Trophoblast cell (in vitro differentiated cells and primary cell): ENCODE data around the gene TMEM258.

Experiments
- DNase-seq, 2 donors: peaks; one replicate each; pipeline ENCODE4 v3.0.0-alpha.2; 2016
- H2AFZ ChIP-seq: 2 replicates; pipeline ENCODE4 v1.6.1; 2013; ENCODE audit warnings: low read length, moderate library complexity, mild to moderate bottlenecking; ENCODE audit not compliant: insufficient read depth, poor library complexity
- H2AK5ac ChIP-seq: 2 replicates; pipeline ENCODE4 v1.6.1; 2013; ENCODE audit warnings: mild to moderate bottlenecking, low read length
- H2BK120ac ChIP-seq: 2 replicates; pipeline ENCODE4 v1.6.1; 2013; ENCODE audit warnings: low read length, mild to moderate bottlenecking, moderate library complexity; ENCODE audit not compliant: insufficient read depth, poor library complexity
- H2BK12ac ChIP-seq: 2 replicates; pipeline ENCODE4 v1.6.1; 2013; ENCODE audit warnings: mild to moderate bottlenecking, low read length, moderate library complexity
- H2BK5ac ChIP-seq: 2 replicates; pipeline ENCODE4 v1.6.1; 2013; ENCODE audit warnings: low read length, low read depth, moderate library complexity, mild to moderate bottlenecking; ENCODE audit not compliant: poor library complexity
- H3K14ac ChIP-seq: 2 replicates; pipeline ENCODE4 v1.6.1; 2013; ENCODE audit warnings: mild to moderate bottlenecking, low read length
- H3K18ac ChIP-seq: 2 replicates; pipeline ENCODE4 v1.6.1; 2013; ENCODE audit warnings: mild to moderate bottlenecking, low read length
- H3K23ac ChIP-seq: 2 replicates; pipeline ENCODE4 v1.6.1; 2013; ENCODE audit warnings: low read length
- H3K27ac ChIP-seq: 2 replicates; pipeline ENCODE4 v1.5.1; 2013; ENCODE audit warnings: low read depth, mild to moderate bottlenecking, inconsistent platforms, low read length, moderate library complexity
- H3K27me3 ChIP-seq: 2 replicates; pipeline ENCODE4 v1.6.1; 2013; ENCODE audit warnings: inconsistent platforms, mild to moderate bottlenecking, low read length, moderate library complexity; ENCODE audit not compliant: insufficient read depth
- H3K36me3 ChIP-seq, 2 experiments: 1 replicate in 1 of 2; 2 replicates in 1 of 2; pipeline ENCODE4 v1.6.1; 2013; ENCODE audit warnings: low read length in 2 of 2, mild to moderate bottlenecking in 2 of 2, moderate library complexity in 1 of 2; ENCODE audit not compliant: insufficient read depth in 2 of 2, control insufficient read depth in 1 of 2
- H3K4ac ChIP-seq: 2 replicates; pipeline ENCODE4 v1.6.1; 2013; ENCODE audit warnings: low read depth, mild to moderate bottlenecking, low read length, moderate library complexity
- H3K4me1 ChIP-seq, 2 experiments: 1 replicate in 1 of 2; 2 replicates in 1 of 2; pipeline ENCODE4 v1.6.1; 2013; ENCODE audit warnings: low read length in 2 of 2, mild to moderate bottlenecking in 2 of 2, moderate library complexity in 1 of 2; ENCODE audit not compliant: insufficient read depth in 2 of 2, control insufficient read depth in 1 of 2
- H3K4me2 ChIP-seq: 2 replicates; pipeline ENCODE4 v1.6.1; 2013; ENCODE audit warnings: inconsistent platforms, mild to moderate bottlenecking, low read length, moderate library complexity
- H3K4me3 ChIP-seq: 2 replicates; pipeline ENCODE4 v1.5.1; 2013; ENCODE audit warnings: mild to moderate bottlenecking, low read depth, low read length, inconsistent platforms
- H3K79me1 ChIP-seq: one replicate; pipeline ENCODE4 v1.6.1; 2013; ENCODE audit warnings: low read length
- H3K79me2 ChIP-seq: 2 replicates; pipeline ENCODE4 v1.6.1; 2013; ENCODE audit warnings: low read length, mild to moderate bottlenecking; ENCODE audit not compliant: control insufficient read depth, insufficient read depth, poor library complexity
- H3K9ac ChIP-seq: 2 replicates; pipeline ENCODE4 v1.6.1; 2013; ENCODE audit warnings: mild to moderate bottlenecking, low read length
- H3K9me3 ChIP-seq: 2 replicates; pipeline ENCODE4 v1.6.1; 2013; ENCODE audit warnings: low read depth, mild to moderate bottlenecking, control low read depth, inconsistent platforms, low read length; ENCODE audit not compliant: insufficient read depth
- H4K12ac ChIP-seq: 2 replicates; pipeline ENCODE4 v1.6.1; 2013; ENCODE audit warnings: low read depth, mild to moderate bottlenecking, low read length, moderate library complexity
- H4K8ac ChIP-seq: 2 replicates; pipeline ENCODE4 v1.6.1; 2013; ENCODE audit warnings: low read depth, mild to moderate bottlenecking, low read length, moderate library complexity
- H4K91ac ChIP-seq: one replicate; pipeline ENCODE4 v1.6.1; 2013; ENCODE audit warnings: low read depth, mild to moderate bottlenecking, low read length, moderate library complexity
- WGBS: extraction: QIAGEN DNeasy Blood & Tissue Kit; methylation state at CpG from one replicate; pipeline ENCODE4 v1.1.7; 2013; ENCODE audit warnings: missing lambda C conversion rate; ENCODE audit not compliant: insufficient read length, insufficient coverage; ENCODE audit errors: extremely low coverage; 5-methylcytosine and 5-hydroxymethylcytosine counted together

TMEM258 gene

GRCh38 chr11:61771985-61772455, 20.4 kb downstream of the TMEM258 start:
- Histone ChIP-seq H3K18ac (peak overlapping the region; percentile 76), H3K27me3 (no peaks in the 10 kb centered on the region), H4K12ac (peak overlapping the region; percentile 55), H3K9ac (no peak overlapping the region), H3K79me1 (peaks cover 22% of the 10 kb centered on the region), H3K79me2 (peaks cover 6% of the 10 kb centered on the region), H3K23ac (no peak overlapping the region), H3K27ac (peak overlapping the region; percentile 24), H4K8ac (peak overlapping the region; percentile 30), H3K4me3 (no peak overlapping the region), H2BK5ac (peak overlapping the region; percentile 71), H4K91ac (peak overlapping the region; percentile 89), H2AFZ (peak overlapping the region; percentile 30), H3K9me3 (peaks cover 1% of the 10 kb centered on the region), H3K36me3 (peaks cover 0 to 4% of the 10 kb centered on the region in 2 experiments), H2BK12ac (peak overlapping the region; percentile 63), H3K14ac (peak overlapping the region; percentile 81), H3K4me2 (no peak overlapping the region), H2AK5ac (peak overlapping the region; percentile 49), H3K4me1 (peaks cover 30 to 42% of the 10 kb centered on the region in 2 experiments), H2BK120ac (peak overlapping the region; percentile 81), H3K4ac (peak overlapping the region; percentile 1)
- no peak for DNase-seq
- no CpG with 5 or more reads among the region's 7 CpGs for WGBS

- Histone ChIP-seq H2AFZ (no peak overlapping the region), H3K27ac (peak overlapping the region; percentile 24), H3K4me3 (no peak overlapping the region), H3K9me3 (peaks cover 1% of the 10 kb centered on the region), H3K79me2 (peaks cover 6% of the 10 kb centered on the region), H3K27me3 (no peaks in the 10 kb centered on the region), H3K4ac (peak overlapping the region; percentile 1), H3K4me1 (peaks cover 30 to 42% of the 10 kb centered on the region in 2 experiments), H2BK120ac (peak overlapping the region; percentile 75), H3K18ac (peak overlapping the region; percentile 76), H3K14ac (peak overlapping the region; percentile 12), H3K23ac (no peak overlapping the region), H3K79me1 (peaks cover 22% of the 10 kb centered on the region), H4K8ac (peak overlapping the region; percentile 30), H2BK12ac (peak overlapping the region; percentile 63), H3K9ac (peak overlapping the region; percentile 1), H2BK5ac (peak overlapping the region; percentile 64), H4K12ac (peak overlapping the region; percentile 49), H4K91ac (peak overlapping the region; percentile 89), H3K36me3 (no peaks in the 10 kb centered on the region), H3K4me2 (no peak overlapping the region), H2AK5ac (peak overlapping the region; percentile 46)
- DNase-seq = no peak
- no CpG with 5 or more reads among the region's 15 CpGs for WGBS
These were observed 21.1 kb downstream of the TMEM258 start for GRCh38 chr11:61771195-61771894.

- H3K9ac ChIP-seq = no peak overlapping the region
- H3K27me3 ChIP-seq = no peaks in the 10 kb centered on the region
- H2AK5ac ChIP-seq = peak overlapping the region; percentile 42
- H3K4me3 ChIP-seq = no peak overlapping the region
- H2BK12ac ChIP-seq = no peak overlapping the region
- H2BK120ac ChIP-seq = no peak overlapping the region
- H3K4me2 ChIP-seq = no peak overlapping the region
- no peak overlapping the region for H3K18ac ChIP-seq
- no CpG with 5 or more reads among the region's 20 CpGs for WGBS
- peaks cover 6% of the 10 kb centered on the region for H3K79me2 ChIP-seq
- H3K4ac ChIP-seq = no peak overlapping the region
- peaks cover 30 to 42% of the 10 kb centered on the region in 2 experiments for H3K4me1 ChIP-seq
- H4K12ac ChIP-seq = no peak overlapping the region
- no peak overlapping the region for H2BK5ac ChIP-seq
- no peaks in the 10 kb centered on the region for H3K36me3 ChIP-seq
- H3K79me1 ChIP-seq = peaks cover 22% of the 10 kb centered on the region
- no peak overlapping the region for H3K14ac ChIP-seq
- peak overlapping the region; percentile 19 for H4K91ac ChIP-seq
- H4K8ac ChIP-seq = no peak overlapping the region
- H3K9me3 ChIP-seq = peaks cover 3% of the 10 kb centered on the region
- H3K23ac ChIP-seq = no peak overlapping the region
- no peak overlapping the region for H3K27ac ChIP-seq
- no peak for DNase-seq
- no peak overlapping the region for H2AFZ ChIP-seq
These were observed 22.3 kb downstream of the TMEM258 start for GRCh38 chr11:61769946-61770683.

GRCh38 chr11:61769169-61769920, 23.1 kb downstream of the TMEM258 start:
- no peak overlapping the region for H3K4me2 ChIP-seq
- H3K36me3 ChIP-seq = no peaks in the 10 kb centered on the region
- WGBS = no CpG with 5 or more reads among the region's 33 CpGs
- no peak overlapping the region for H4K12ac ChIP-seq
- H3K14ac ChIP-seq = no peak overlapping the region
- no peak overlapping the region for H3K27ac ChIP-seq
- H3K23ac ChIP-seq = no peak overlapping the region
- no peak for DNase-seq
- H2AK5ac ChIP-seq = peak overlapping the region; percentile 52
- no peak overlapping the region for H3K18ac ChIP-seq
- no peak overlapping the region for H3K9ac ChIP-seq
- H2BK120ac ChIP-seq = no peak overlapping the region
- peaks cover 6% of the 10 kb centered on the region for H3K79me2 ChIP-seq
- H3K4me1 ChIP-seq = peaks cover 30 to 42% of the 10 kb centered on the region in 2 experiments
- H2AFZ ChIP-seq = no peak overlapping the region
- H2BK5ac ChIP-seq = no peak overlapping the region
- H4K91ac ChIP-seq = no peak overlapping the region
- H4K8ac ChIP-seq = no peak overlapping the region
- no peak overlapping the region for H2BK12ac ChIP-seq
- no peak overlapping the region for H3K4ac ChIP-seq
- H3K9me3 ChIP-seq = peaks cover 5% of the 10 kb centered on the region
- no peak overlapping the region for H3K4me3 ChIP-seq
- H3K79me1 ChIP-seq = peaks cover 20% of the 10 kb centered on the region
- no peaks in the 10 kb centered on the region for H3K27me3 ChIP-seq
